ENCODE results near the gene HIVEP3.

The HIVEP3 gene

DNA sequence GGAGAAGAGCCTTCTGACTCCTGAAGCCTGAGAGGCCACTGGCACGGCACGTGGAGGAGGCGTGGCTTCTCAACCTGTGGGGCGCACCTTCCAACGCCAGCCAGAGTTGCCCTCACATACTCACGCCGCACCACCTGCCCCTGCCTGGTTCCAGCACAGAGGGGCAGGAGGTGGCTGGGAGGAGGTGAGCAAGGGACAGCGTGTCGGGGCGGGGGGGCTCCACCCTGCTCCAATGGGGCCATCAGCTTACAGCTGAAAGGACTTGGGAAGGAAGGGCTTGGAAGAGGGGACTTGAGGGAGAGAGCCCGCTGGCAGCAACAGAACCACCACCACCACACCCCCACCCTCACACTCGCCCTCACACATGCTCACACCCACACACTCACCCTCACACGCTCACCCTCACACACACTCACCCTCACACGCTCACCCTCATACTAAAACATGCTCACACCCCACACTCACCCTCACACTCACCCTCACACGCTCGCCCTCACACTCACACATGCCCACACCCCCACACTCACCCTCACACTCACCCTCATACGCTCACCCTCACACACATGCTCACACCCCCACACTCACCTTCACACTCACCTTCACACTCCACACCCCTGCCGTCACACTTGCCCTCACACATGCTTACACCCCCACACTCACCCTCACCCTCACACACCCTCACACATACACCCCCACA lies 392.7 kb downstream of the HIVEP3 start:
- TF ChIP-seq, protein P1, sequence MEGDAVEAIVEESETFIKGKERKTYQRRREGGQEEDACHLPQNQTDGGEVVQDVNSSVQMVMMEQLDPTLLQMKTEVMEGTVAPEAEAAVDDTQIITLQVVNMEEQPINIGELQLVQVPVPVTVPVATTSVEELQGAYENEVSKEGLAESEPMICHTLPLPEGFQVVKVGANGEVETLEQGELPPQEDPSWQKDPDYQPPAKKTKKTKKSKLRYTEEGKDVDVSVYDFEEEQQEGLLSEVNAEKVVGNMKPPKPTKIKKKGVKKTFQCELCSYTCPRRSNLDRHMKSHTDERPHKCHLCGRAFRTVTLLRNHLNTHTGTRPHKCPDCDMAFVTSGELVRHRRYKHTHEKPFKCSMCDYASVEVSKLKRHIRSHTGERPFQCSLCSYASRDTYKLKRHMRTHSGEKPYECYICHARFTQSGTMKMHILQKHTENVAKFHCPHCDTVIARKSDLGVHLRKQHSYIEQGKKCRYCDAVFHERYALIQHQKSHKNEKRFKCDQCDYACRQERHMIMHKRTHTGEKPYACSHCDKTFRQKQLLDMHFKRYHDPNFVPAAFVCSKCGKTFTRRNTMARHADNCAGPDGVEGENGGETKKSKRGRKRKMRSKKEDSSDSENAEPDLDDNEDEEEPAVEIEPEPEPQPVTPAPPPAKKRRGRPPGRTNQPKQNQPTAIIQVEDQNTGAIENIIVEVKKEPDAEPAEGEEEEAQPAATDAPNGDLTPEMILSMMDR (IDR thresholded peaks at IDR 0.05; ENCODE audit: insufficient read depth, low read length), result no peak
- TF ChIP-seq, protein P2, sequence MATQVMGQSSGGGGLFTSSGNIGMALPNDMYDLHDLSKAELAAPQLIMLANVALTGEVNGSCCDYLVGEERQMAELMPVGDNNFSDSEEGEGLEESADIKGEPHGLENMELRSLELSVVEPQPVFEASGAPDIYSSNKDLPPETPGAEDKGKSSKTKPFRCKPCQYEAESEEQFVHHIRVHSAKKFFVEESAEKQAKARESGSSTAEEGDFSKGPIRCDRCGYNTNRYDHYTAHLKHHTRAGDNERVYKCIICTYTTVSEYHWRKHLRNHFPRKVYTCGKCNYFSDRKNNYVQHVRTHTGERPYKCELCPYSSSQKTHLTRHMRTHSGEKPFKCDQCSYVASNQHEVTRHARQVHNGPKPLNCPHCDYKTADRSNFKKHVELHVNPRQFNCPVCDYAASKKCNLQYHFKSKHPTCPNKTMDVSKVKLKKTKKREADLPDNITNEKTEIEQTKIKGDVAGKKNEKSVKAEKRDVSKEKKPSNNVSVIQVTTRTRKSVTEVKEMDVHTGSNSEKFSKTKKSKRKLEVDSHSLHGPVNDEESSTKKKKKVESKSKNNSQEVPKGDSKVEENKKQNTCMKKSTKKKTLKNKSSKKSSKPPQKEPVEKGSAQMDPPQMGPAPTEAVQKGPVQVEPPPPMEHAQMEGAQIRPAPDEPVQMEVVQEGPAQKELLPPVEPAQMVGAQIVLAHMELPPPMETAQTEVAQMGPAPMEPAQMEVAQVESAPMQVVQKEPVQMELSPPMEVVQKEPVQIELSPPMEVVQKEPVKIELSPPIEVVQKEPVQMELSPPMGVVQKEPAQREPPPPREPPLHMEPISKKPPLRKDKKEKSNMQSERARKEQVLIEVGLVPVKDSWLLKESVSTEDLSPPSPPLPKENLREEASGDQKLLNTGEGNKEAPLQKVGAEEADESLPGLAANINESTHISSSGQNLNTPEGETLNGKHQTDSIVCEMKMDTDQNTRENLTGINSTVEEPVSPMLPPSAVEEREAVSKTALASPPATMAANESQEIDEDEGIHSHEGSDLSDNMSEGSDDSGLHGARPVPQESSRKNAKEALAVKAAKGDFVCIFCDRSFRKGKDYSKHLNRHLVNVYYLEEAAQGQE (IDR thresholded peaks at IDR 0.05; ENCODE audit: insufficient replicate concordance, low read depth), result no peak
- TF ChIP-seq POLR2AphosphoS5 (IDR thresholded peaks at IDR 0.05; ENCODE audit: low read depth) (no peak), SPI1 (IDR thresholded peaks at IDR 0.05; ENCODE audit: borderline replicate concordance, low read depth) (no peak), GABPA (IDR thresholded peaks at IDR 0.05; ENCODE audit: low read depth) (no peak)
- no peak overlapping the region for H3K27ac ChIP-seq (replicated peaks)
- H3K4me3 ChIP-seq (replicated peaks; ENCODE audit: insufficient read depth, low read length), result no peak overlapping the region
- DNase-seq (ENCODE audit: low read depth in 1 of 2, low spot score in 1 of 2), result no peak
- H3K27me3 ChIP-seq (ENCODE audit: insufficient read depth, poor library complexity, severe bottlenecking), result no peaks in the 10 kb centered on the region

DNA sequence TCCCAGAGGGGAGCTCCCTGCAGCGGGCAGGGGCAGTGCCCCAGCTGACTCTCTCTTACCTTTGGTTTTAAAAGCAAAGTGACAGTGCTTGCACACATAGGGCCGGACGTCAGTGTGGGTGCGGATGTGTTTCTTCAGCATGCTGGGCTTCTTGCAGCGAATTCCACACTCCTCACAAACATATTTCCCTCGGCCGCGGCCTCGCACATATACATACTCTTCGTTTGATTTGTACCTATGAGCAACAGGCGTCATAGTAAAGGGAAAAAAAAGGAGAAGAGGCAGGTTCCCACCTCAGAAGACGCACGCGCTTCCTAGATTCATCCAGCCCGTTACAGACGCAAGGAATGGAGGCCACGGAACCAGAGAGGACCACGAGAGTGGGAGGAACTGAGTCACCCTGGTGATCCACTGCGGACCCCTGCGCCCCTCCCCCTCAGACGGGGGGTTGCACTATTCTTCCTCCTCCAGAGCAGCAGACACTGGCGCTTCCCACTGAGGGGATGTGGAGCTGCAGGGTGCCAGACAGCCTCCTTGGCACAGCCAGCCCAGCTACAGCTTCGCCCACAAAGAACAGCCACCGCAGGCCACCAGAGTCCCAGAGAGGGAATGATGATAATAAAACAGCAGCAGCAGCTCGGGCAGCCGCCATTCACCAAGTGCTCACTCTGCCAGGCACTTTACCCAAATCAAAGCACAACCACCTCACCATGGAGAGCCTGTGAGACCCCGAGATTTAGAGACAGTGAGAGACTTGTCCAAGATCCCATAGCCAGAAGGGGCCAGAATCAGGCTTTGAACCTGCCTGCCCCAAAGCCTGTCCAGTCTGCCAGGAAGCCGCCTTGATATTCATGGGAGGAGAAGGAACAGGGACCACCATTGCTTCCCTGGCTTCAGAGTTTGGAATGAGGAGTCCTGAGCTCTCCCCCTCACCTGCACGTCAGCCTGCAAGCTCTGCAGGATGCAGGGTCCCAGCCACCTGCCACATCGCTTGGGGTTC lies 393.7 kb downstream of the HIVEP3 start:
- H3K27me3 ChIP-seq (ENCODE audit: insufficient read depth, poor library complexity, severe bottlenecking), result no peaks in the 10 kb centered on the region
- TF ChIP-seq POLR2AphosphoS5 (IDR thresholded peaks at IDR 0.05; ENCODE audit: low read depth), result no peak
- no peak for TF ChIP-seq SPI1 (IDR thresholded peaks at IDR 0.05; ENCODE audit: borderline replicate concordance, low read depth)
- TF ChIP-seq GABPA (IDR thresholded peaks at IDR 0.05; ENCODE audit: low read depth), result no peak
- TF ChIP-seq, protein P2 (IDR thresholded peaks at IDR 0.05; ENCODE audit: insufficient replicate concordance, low read depth), result no peak
- TF ChIP-seq, protein P1 (IDR thresholded peaks at IDR 0.05; ENCODE audit: insufficient read depth, low read length), result no peak
- no peak overlapping the region for H3K4me3 ChIP-seq (replicated peaks; ENCODE audit: insufficient read depth, low read length)
- no peak overlapping the region for H3K27ac ChIP-seq (replicated peaks)
- no peak for DNase-seq (ENCODE audit: low read depth in 1 of 2, low spot score in 1 of 2)

- H3K27me3 ChIP-seq (ENCODE audit: insufficient read depth, poor library complexity, severe bottlenecking), result no peaks in the 10 kb centered on the region
- no peak overlapping the region for H3K27ac ChIP-seq (replicated peaks)
- TF ChIP-seq, protein P1 (IDR thresholded peaks at IDR 0.05; ENCODE audit: insufficient read depth, low read length), result no peak
- TF ChIP-seq, protein P2 (IDR thresholded peaks at IDR 0.05; ENCODE audit: insufficient replicate concordance, low read depth), result no peak
- TF ChIP-seq GABPA (IDR thresholded peaks at IDR 0.05; ENCODE audit: low read depth) (no peak), SPI1 (IDR thresholded peaks at IDR 0.05; ENCODE audit: borderline replicate concordance, low read depth) (no peak)
- no peak for DNase-seq (ENCODE audit: low read depth in 1 of 2, low spot score in 1 of 2)
- no peak overlapping the region for H3K4me3 ChIP-seq (replicated peaks; ENCODE audit: insufficient read depth, low read length)
These were observed 394.6 kb downstream of the HIVEP3 start for GRCh38 chr1:41523949-41524675.
